ENCODE measurements around the gene TRABD2B. TPM values are rescaled to one million over a fixed set of nuclear protein-coding genes. Genes with fewer than 3 reads are reported as not detected.

The TRABD2B gene
- total RNA-seq, 2 donors from 2014 or later = 2.6 to 4.3 TPM

DNA sequence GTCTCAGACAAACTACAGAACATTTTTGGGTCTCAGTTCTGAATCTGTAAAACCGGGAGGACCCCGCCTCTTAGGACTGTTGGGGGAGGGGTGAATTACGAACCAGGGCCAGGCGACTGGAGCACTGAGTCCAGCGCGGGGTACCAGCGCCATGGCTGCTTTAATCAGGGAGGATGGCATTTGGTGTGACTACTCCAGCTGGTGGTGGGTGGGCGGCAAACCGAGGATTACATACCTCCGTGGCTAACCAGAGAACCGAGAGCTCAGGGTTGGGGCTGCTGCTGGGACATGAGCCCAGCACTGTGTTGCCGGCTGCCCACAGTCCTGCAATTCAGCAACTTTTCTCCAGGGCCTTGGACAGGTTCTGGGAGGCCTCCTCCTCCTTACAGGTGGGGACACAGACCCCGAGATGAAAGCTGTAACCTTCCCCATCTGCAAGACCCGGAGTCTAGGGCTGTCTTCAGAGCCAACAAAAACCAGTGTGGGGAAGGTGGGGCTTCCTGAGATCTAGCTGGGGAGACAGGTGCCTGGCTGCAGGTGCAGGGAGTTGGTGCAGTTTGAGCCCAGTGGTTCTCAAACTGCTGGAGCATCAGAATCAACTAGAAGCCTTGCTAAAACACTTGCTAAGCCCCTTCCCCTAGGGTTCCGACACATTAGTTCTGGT lies 285.9 kb downstream of the TRABD2B start:
- no peak for TF ChIP-seq POLR2A (IDR thresholded peaks at IDR 0.05)
- TF ChIP-seq, protein P1, sequence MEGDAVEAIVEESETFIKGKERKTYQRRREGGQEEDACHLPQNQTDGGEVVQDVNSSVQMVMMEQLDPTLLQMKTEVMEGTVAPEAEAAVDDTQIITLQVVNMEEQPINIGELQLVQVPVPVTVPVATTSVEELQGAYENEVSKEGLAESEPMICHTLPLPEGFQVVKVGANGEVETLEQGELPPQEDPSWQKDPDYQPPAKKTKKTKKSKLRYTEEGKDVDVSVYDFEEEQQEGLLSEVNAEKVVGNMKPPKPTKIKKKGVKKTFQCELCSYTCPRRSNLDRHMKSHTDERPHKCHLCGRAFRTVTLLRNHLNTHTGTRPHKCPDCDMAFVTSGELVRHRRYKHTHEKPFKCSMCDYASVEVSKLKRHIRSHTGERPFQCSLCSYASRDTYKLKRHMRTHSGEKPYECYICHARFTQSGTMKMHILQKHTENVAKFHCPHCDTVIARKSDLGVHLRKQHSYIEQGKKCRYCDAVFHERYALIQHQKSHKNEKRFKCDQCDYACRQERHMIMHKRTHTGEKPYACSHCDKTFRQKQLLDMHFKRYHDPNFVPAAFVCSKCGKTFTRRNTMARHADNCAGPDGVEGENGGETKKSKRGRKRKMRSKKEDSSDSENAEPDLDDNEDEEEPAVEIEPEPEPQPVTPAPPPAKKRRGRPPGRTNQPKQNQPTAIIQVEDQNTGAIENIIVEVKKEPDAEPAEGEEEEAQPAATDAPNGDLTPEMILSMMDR (IDR thresholded peaks at IDR 0.05) = no peak
- intact Hi-C loops (cut with DNase I) = loop anchor here (5.0 to 10.0 kb wide), 2 partner anchors 177 to 279 kb away; no protein-coding TSS in a partner anchor
- H3K27me3 ChIP-seq = peaks cover 0 to 30% of the 10 kb centered on the region in 2 donors
- no peaks in the 10 kb centered on the region for H3K9me3 ChIP-seq
- H3K36me3 ChIP-seq (replicated peaks in 1 of 2; ENCODE audit: insufficient read depth in 1 of 2, low read depth in 2 of 2) = no peaks in the 10 kb centered on the region
- H3K4me1 ChIP-seq = peaks cover 22% of the 10 kb centered on the region
- DNase-seq (no peak), ATAC-seq (no peak)
- WGBS, 2 donors = 31 to 46% methylated on average over 9 to 15 of the region's 15 CpGs
- no peak overlapping the region for H3K27ac ChIP-seq
- no peak overlapping the region for H3K4me3 ChIP-seq

Other genes starting within 250 kb of the TRABD2B start
- 1 to 10 TPM; 3.3 to 5.2 TPM for gene SLC5A9, start 225.3 kb upstream of the TRABD2B start, total RNA-seq

Measured in body of pancreas (tissue), 4 donors.